GM18909 (cell line): ENCODE results near the gene GALNT8.

Experiments
- ATAC-seq: cut with Tn5 transposase; IDR thresholded peaks from one replicate; pipeline ENCODE4 v1.9.1; 2021; ENCODE audit warnings: mild to moderate bottlenecking; ENCODE audit not compliant: unreplicated experiment, poor library complexity

Gene GALNT8

DNA sequence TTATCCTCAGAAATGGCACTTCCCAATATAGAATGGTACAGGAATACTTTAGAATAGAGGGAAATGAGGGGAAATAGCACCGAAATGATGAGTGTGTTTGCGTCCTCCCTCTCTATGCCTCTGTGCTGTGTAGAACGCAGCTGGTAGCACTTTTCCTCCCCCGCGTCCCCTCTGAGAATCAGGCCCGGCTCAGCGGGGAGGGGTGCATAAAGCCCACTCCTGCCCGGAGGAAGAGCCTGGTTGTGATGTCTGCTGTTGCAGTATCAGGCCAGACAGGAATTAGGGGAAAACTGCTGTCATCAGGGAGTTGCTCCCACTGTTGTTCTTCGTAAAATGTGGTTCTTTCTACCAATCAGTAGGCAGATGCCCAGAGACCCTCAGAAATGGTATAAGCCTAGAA lies 76.0 kb downstream of the GALNT8 start:
- ATAC-seq = no peak

DNA sequence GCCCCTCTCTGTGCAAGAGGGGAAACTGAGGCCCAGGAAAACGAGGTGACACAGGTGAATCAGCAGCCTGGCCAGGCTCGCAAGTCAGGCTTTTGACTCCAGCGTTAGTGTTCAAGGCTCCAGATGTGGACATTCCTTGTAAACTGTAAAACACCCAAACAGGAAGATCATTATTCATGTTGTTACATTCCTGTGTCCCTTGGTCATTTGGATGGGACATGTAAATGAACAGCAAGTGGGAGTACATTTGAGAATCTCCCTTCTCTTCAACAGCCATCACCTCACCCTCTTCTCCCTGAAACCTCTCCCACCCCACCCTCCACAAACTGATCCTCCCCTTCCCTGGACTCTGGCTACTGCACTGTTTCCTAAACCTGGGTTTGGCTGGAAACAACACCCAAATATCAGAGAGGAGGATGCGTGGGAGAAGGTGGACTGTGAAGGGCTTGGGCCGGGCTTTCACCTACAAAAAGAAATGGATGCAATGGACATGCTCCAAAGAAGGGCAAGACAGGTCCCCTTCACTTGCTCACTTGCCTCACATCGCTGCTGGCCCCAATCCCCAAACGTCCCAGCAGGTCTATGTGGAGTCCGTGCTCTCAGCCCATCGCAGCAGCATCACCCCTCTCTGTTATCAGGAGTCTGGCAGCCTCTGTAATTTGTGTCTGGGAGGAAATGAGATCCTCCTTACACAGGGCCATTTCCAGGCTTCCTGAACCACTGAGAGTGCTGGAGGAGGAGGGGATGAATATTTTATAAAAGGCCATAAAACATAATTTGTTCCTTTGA lies 76.7 kb downstream of the GALNT8 start:
- ATAC-seq = no peak

DNA sequence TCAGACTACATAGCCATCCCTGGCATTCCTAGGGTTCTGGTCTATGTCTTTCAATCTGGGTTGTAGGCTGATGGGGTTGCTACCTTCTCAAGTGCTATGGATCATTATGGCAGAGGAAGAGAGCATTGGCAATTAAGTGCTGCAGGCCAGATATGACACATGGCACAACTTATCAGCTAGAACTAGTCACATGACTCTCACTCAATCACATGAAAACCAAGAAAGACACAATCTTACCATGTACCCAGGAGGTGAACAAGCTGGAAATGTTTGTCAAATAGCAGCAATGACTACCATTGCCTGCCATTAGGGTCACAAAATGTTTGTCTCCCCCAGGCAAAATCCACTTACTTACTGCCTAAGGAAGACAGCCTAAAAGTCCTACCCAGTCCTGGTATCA lies 80.4 kb downstream of the GALNT8 start:
- no peak for ATAC-seq

DNA sequence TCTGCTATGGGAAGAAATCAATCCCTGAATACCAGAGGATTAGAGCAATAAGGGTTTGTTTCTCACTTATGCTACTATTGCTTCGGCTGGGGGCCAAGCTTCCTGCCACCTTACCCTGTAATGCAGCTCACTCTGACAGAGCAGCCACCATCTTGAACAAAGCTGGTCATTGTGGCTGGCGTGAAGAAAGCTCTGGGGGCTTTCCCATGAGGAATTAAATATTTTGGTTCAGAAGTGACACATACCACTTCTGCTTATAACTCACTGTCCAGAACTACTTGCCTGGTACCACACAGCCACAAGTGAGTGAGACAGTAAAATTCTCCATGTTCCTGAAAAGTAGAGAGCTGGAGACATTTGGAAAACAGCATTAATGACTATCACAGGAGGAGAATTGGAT lies 82.6 kb downstream of the GALNT8 start:
- no peak for ATAC-seq

DNA sequence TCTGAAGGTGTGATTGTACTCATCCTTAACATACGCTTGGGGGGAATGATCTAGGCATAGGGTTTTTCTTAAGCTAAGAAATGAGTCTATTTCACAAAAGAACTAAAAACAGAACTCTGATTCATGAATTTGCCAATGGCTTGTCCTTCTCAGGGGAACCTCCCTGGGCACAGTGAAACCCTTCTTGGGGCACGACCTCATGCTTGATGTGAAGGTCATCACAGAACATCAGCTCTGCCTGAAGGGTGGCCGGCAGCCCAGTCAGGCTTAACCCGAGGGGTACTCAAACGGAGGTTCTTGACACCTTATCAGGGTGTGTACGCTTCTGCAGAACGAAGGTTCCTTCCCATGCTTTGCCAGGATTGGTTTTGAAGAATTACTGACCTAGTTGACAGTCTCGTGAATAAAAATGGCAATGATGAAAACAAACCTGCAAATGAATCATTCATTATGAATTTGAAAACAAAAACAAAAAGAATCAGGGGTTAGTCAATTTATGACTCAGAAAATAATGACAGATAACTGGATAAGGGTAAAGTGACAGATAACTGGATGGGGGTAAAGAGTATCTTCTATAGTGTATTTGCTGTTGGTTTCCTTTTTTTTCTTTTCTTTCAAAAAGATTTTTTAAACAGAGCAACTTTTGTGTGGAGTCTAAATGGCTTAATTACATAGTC lies 86.4 kb downstream of the GALNT8 start:
- ATAC-seq = no peak

DNA sequence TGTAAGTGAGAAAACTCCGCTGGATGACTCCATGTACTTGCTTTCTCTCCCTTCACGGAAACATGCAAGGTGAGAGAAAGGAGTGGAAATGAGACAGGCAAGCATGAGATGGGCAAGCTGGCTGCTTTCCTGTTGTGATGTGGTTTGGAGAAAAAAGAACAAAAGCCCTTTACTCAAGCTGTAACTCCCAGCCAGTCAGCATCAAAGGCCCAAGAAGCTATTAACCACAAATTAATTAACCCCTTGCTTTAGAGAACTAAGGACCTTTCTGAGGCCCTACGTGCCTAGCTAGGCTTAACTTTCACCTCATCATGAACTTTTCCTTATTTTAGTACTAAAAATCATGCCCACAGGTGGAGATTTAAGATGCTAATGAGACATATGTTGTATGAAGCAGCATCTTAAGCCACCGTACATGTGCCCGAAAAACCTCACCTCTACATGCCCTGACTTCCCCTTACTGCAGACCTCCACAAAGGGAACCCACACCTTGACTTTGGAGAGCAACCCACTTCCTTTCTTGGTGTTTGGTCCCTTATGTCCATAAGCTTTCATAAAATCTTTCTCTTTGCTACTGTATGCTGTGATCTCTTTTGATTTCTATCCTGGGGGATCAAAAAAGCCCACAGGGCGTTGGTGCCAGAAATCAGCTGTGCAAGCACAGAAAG lies 87.0 kb downstream of the GALNT8 start:
- no peak for ATAC-seq

DNA sequence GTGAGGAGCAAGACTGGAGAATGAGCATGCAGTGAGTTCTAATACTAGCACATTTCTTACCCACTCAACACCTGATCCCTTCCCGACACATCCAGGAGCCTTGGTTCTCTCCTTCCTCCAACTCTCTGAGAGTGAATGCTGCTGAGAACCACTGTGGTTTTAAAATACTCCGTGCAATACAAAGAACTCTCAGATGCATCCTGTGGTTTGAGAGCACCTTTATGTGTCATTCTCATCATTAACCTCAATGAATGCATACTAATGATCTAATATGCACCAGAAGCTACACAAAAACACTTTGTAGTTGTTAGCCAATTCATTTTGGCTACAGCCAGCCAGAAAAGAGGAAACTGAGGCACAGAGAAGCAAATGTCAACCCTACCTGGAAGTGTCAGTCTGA lies 87.6 kb downstream of the GALNT8 start:
- ATAC-seq = no peak

DNA sequence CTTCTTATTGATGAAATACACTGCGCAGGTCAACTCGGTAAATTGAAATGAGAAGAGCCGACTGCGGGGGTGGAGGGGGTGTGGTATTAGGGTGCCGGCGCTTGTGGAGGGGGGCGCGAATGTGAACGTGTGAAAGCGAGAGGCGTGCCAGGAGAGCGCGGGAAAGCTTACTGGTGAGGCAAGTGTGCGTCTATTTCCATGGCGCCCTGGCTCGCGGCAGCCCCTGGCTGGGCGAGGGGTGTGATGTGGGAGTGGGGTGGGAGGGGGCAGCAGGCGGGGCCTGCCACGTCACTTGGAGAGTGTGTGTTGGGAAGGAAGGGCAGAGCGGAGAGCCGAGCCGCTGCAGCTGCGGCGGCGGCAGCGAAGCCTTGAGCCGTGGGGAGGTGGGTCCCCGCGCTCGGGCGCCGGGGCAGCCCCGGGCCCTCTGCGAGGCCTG lies 88.8 kb downstream of the GALNT8 start:
- ATAC-seq = no peak

DNA sequence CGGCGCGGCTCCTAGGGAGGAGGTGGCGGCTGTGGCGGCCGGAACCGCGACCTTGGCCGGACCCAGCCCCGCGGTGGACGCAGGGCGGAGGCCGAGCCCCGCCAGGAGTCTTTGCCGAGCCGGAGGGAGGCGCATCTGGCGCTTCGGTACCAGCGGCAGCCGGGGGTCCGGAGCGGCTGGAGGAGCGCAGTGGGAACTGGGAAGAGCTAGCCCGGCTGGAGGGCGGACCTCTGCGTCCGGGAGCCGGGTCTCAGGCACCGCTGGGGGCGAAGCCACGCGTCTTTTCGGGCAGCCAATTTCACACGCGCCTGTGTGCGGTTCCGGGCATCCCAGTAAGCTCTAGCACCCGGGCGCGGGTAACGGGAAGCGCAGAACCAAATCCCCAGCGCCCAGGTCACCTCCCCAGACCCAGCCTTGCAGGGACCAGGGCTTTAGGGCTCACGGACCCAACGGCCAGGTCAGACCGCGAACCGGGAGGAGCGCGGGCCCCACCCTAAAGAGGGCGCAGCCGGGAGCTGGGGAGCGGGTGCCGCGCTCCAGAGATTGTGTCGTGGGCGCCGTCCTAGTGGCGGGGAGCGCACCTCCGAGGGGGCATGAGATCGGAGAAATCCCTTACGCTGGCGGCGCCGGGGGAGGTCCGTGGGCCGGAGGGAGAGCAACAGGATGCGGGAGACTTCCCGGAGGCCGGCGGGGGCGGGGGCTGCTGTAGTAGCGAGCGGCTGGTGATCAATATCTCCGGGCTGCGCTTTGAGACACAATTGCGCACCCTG lies 89.4 kb downstream of the GALNT8 start:
- ATAC-seq = no peak

DNA sequence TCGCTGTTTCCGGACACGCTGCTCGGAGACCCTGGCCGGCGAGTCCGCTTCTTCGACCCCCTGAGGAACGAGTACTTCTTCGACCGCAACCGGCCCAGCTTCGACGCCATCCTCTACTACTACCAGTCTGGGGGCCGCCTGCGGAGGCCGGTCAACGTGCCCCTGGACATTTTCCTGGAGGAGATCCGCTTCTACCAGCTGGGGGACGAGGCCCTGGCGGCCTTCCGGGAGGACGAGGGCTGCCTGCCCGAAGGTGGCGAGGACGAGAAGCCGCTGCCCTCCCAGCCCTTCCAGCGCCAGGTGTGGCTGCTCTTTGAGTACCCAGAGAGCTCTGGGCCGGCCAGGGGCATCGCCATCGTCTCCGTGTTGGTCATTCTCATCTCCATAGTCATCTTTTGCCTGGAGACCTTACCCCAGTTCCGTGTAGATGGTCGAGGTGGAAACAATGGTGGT lies 90.0 kb downstream of the GALNT8 start:
- ATAC-seq = no peak

DNA sequence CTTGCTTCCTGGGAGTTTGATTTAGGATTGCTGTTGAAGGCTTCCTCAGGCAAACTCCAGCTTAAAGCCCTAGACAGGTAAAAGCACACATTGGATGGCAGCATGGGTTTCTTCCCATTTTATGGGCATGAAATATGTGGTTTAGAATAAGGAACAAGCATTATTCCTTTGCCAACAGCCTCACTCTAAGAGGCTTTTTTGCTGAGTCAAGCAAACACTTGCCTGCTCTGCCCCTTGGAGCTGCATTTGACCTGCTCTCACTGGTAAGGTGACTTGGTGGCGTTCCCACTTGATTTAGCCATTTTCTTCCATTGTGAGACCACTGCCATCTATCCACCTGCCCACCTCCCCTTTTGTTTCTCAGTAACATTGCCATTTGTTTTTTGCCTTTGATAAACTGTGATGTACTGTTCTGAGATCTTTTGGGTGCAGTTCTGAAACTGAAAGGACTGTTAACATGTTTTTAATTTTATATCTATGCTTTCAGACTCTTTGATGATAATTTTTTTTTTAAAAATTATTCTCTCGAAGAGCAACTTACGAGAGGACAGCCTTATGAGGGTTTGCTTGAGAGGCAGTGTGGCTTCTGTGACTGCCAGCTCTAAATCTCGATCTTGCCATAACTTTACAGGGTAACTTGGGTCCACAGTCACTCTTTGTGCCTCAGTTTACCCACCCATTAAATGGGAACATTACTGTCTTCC lies 92.6 kb downstream of the GALNT8 start:
- no peak for ATAC-seq

DNA sequence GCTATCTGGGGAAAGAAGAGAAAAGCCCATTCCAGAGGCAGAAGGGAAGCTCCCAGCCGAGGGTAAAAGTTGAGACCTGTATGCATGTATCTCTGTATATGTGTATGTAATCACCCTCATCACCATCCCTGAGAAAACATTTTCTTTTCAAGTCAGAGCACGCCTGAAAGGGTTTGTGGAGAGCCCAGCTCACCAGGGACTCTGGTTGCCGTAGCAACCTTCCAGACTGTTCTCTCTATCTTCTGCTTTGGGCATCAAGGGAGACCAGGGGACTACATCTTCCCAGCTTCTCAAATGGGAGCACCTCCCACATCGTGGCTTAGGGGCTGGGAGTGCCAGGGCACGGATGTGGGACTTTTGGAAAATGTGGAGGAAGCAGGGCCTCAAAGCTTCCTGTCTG lies 93.5 kb downstream of the GALNT8 start:
- ATAC-seq = no peak

DNA sequence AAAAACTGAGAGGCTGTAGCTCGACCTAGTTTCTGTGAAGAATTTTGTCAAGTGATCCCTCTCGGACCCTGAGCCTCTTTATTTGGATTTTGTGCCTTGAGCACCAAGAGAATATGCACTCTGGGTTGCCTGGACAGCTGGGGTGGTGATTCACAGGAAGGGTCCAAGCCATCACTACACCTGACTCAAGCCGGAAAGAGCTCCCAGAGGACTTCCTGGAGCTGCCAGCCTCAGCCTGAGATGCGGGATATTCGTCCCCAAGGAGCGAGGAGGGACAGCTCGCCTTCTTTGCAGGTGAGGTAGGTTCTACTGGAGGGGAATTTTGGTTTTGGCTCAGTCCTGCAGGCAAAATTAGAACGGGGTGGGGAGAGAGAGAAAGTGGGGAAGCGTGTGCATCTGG lies 94.3 kb downstream of the GALNT8 start:
- no peak for ATAC-seq

DNA sequence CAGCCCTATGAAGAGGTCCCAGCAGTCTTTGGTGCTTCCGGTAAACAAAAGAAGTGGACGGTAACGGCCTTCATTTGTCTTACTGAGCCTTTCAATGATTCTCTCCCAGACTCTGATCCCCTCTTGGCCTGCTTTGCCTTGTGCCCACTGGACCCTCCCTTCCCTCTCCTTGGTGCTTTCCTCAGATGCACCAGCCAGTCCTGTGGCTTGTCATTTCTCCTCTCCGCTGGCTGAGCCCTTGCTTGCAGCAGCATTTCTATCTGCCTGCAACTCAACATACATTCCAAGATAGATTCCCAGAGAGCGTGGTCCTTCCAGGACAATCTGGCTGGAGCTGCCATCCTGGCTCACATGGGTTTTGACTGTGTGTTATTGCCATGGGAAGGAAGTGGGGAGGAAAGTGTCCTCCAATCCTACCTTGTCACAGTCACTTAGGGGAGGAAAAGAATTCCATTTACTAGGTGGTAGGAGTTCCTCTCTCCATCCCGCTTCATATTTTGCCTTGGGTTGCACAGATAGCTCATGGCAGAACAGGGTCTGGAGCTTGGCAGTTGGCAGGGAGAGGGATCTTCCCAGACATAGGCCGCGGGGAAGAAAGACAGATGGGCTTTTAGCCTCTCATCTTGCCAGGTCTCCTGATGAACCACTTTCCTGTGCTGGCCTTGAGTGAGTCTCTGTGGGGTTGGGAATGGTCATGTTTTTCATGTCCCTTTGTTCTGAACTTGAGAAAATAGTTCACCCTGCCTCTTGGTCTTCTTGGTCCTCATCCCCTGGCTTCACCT lies 96.7 kb downstream of the GALNT8 start:
- no peak for ATAC-seq

DNA sequence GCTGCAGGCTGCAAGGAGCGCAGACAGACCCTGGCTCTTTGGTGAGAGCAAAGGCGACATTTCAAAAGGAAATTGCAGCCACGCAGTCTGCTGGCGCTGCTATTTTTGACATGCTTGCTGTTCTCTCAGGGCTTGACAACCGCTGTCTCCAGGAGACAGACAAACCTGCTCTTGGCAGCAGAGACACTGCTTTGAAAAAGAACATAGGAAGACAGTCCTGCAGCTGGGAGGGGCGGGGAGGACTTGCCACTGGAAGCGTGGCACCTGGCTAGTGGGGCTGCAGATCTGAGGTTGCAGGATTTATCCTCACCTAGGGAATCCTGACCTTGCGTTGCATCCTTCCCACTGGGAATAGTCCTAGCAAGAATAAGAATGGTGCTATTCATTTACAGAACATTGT lies 97.7 kb downstream of the GALNT8 start:
- ATAC-seq = no peak

DNA sequence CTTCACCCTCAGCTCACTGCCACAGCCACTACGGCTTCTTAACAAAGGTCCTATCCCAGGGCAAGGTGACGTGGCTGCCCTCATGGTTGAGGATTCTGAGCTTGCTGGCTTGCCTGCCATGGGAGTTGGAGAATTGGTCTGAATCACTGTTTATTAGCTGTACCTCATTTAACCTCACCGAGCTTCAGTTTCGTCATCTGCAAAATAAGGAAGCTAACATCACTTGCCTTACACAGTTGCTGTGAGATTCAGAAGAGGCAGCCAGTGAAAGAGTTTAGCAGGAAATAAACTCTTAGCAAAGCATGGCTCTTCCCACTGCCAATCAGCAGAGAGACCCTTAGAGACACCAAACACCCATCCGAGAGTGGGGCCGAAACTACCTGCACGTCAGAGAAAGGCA lies 99.5 kb downstream of the GALNT8 start:
- no peak for ATAC-seq

DNA sequence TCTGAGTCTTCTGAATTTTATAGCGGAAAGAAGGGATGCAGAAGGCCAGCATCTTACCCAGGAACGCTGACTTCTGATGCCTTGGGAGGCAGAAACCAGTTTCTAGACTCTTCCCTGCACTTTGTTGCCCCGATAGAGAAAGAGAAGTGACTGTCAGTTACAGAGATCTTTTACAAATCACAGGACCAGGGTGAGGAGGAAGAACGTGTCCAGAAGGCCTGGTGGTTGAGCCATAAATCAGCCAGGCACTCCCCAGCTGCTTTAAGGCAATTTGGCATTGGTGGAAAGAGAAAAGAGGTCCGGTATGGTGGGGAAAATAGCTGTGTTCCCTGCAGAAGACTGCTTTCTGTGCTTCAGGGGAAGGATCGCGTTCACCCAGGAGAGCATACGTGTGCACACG lies 100.8 kb downstream of the GALNT8 start:
- no peak for ATAC-seq
